ENCODE data around the gene JAKMIP1. TPM values are rescaled to one million over a fixed set of nuclear protein-coding genes. Genes with fewer than 3 reads are reported as not detected.

Gene JAKMIP1
- total RNA-seq, 1 experiment from 2014 or later: not detected

- no peaks in the 10 kb centered on the region for H3K4me1 Mint-ChIP-seq (ENCODE audit: low read depth, unreplicated experiment)
- no peaks in the 10 kb centered on the region for H3K27me3 ChIP-seq (replicated peaks; ENCODE audit: control insufficient read depth, insufficient read depth, low read length)
- no peak for DNase-seq
- no peak for TF ChIP-seq CTCF (IDR thresholded peaks at IDR 0.05; ENCODE audit: insufficient read depth in 1 of 2, low read depth in 1 of 2, low read length in 1 of 2, severe bottlenecking in 1 of 2, unreplicated experiment in 1 of 2)
- ChIA-PET CTCF (no interaction called here), POLR2A (no interaction called here)
- intact Hi-C loops (cut with micrococcal nuclease; ENCODE audit: unreplicated experiment): no loop called here
- no peaks in the 10 kb centered on the region for H3K9me3 ChIP-seq
- H3K4me1 ChIP-seq: no peaks in the 10 kb centered on the region
- no peak overlapping the region for H3K4me3 Mint-ChIP-seq (ENCODE audit: unreplicated experiment)
- H3K27ac Mint-ChIP-seq (ENCODE audit: unreplicated experiment): no peak overlapping the region
- no peaks in the 10 kb centered on the region for H3K9me3 Mint-ChIP-seq (ENCODE audit: unreplicated experiment)
- H3K27me3 Mint-ChIP-seq (ENCODE audit: insufficient read depth, unreplicated experiment): peaks cover 25% of the 10 kb centered on the region
- H3K36me3 ChIP-seq (ENCODE audit: control insufficient read depth, insufficient read depth, low read length): no peaks in the 10 kb centered on the region
- no TSS peak for BruUV-seq (replicated peaks)
- no peak overlapping the region for H3K4me3 ChIP-seq (ENCODE audit: low read depth, low read length)
- no peaks in the 10 kb centered on the region for H3K36me3 Mint-ChIP-seq (ENCODE audit: insufficient read depth, unreplicated experiment)
These were observed 168.5 kb downstream of the JAKMIP1 start for GRCh38 chr4:6031846-6032245.

- Mint-ChIP-seq H3K9me3 (ENCODE audit: unreplicated experiment) (no peaks in the 10 kb centered on the region), H3K4me3 (ENCODE audit: unreplicated experiment) (no peak overlapping the region), H3K4me1 (ENCODE audit: low read depth, unreplicated experiment) (no peaks in the 10 kb centered on the region), H3K27ac (ENCODE audit: unreplicated experiment) (no peak overlapping the region), H3K27me3 (ENCODE audit: insufficient read depth, unreplicated experiment) (peaks cover 25% of the 10 kb centered on the region), H3K36me3 (ENCODE audit: insufficient read depth, unreplicated experiment) (no peaks in the 10 kb centered on the region)
- H3K36me3 ChIP-seq (ENCODE audit: control insufficient read depth, insufficient read depth, low read length): no peaks in the 10 kb centered on the region
- H3K9me3 ChIP-seq: no peaks in the 10 kb centered on the region
- TF ChIP-seq CTCF (IDR thresholded peaks at IDR 0.05; ENCODE audit: insufficient read depth in 1 of 2, low read depth in 1 of 2, low read length in 1 of 2, severe bottlenecking in 1 of 2, unreplicated experiment in 1 of 2): no peak
- POLR2A ChIA-PET: no interaction called here
- no peaks in the 10 kb centered on the region for H3K27me3 ChIP-seq (replicated peaks; ENCODE audit: control insufficient read depth, insufficient read depth, low read length)
- CTCF ChIA-PET: no interaction called here
- DNase-seq: no peak
- no peaks in the 10 kb centered on the region for H3K4me1 ChIP-seq
- no TSS peak for BruUV-seq (replicated peaks)
- H3K4me3 ChIP-seq (ENCODE audit: low read depth, low read length): no peak overlapping the region
- intact Hi-C loops (cut with micrococcal nuclease; ENCODE audit: unreplicated experiment): no loop called here
These were observed 169.7 kb downstream of the JAKMIP1 start for GRCh38 chr4:6030679-6031078.

GRCh38 chr4:6029254-6029653 lies 171.1 kb downstream of the JAKMIP1 start:
- no peak overlapping the region for H3K27ac Mint-ChIP-seq (ENCODE audit: unreplicated experiment)
- BruUV-seq (replicated peaks): no TSS peak
- Histone ChIP-seq H3K4me3 (ENCODE audit: low read depth, low read length) (no peak overlapping the region), H3K27me3 (replicated peaks; ENCODE audit: control insufficient read depth, insufficient read depth, low read length) (no peaks in the 10 kb centered on the region), H3K4me1 (no peaks in the 10 kb centered on the region), H3K9me3 (no peaks in the 10 kb centered on the region), H3K36me3 (ENCODE audit: control insufficient read depth, insufficient read depth, low read length) (no peaks in the 10 kb centered on the region)
- POLR2A ChIA-PET: no interaction called here
- no peaks in the 10 kb centered on the region for H3K36me3 Mint-ChIP-seq (ENCODE audit: insufficient read depth, unreplicated experiment)
- no peaks in the 10 kb centered on the region for H3K9me3 Mint-ChIP-seq (ENCODE audit: unreplicated experiment)
- H3K4me3 Mint-ChIP-seq (ENCODE audit: unreplicated experiment): no peak overlapping the region
- peaks cover 22% of the 10 kb centered on the region for H3K27me3 Mint-ChIP-seq (ENCODE audit: insufficient read depth, unreplicated experiment)
- CTCF ChIA-PET: no interaction called here
- no peak for DNase-seq
- intact Hi-C loops (cut with micrococcal nuclease; ENCODE audit: unreplicated experiment): no loop called here
- no peaks in the 10 kb centered on the region for H3K4me1 Mint-ChIP-seq (ENCODE audit: low read depth, unreplicated experiment)
- no peak for TF ChIP-seq CTCF (IDR thresholded peaks at IDR 0.05; ENCODE audit: insufficient read depth in 1 of 2, low read depth in 1 of 2, low read length in 1 of 2, severe bottlenecking in 1 of 2, unreplicated experiment in 1 of 2)
